COR-L47 (cell line): ENCODE measurements around the gene PSTPIP1.

Source experiments
- DNase-seq: peaks from one replicate; lab custom pipeline; 2025; lab: John Stamatoyannopoulos, UW

The PSTPIP1 gene

DNA sequence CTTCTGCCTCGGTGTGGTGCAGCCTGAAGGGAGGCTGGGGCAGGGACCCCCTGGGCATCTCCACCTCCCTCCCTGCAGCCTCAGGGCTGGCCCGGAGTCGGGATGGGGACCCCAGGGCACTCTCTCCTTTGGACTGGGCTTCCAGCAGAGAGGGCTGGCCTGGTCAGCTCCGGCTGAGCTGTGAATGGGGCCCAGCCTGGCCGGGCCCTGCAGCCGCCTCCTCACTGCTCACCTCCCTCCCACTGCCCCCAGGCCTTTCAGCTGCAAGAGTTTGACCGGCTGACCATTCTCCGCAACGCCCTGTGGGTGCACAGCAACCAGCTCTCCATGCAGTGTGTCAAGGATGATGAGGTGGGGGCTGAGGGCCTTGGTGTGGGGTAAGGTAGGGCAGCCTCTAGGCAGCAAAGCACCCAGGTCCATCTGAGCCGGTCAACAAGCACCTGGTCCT is 36.0 kb downstream of the PSTPIP1 start:
- DNase-seq: no peak

DNA sequence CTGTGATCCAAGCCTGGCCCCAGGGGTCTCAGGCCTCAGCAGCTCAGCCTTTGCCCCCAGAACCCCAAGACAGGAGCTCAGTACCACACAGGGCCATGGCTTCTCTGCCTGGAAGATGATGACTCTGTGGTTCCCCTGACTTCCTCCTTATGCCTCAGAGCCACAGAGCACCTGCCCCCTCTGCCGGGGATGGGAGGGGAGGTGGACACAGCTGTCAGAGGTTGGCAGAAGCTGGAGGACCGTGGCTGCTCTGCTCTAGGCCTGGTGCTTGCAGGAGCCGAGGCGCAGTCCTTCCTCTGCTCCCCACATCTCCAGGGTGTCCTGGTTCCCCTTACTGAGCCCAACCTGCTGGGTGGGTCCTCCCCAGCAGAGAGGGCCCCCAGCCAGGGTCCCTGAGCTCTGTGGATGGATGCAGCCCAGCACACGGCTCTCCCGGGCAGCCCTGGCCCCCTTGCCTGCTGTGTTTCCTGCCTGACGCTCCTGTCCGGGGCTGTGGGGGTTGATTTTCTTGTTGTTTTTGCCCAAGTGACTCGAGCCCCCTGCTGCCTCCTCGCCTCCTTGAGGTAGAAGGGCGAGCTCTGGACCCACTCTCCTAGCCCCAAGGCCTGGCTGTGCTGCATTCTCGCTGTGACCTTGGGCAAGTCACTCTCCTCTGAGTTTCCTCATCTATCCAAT is 36.6 kb downstream of the PSTPIP1 start:
- no peak for DNase-seq

DNA sequence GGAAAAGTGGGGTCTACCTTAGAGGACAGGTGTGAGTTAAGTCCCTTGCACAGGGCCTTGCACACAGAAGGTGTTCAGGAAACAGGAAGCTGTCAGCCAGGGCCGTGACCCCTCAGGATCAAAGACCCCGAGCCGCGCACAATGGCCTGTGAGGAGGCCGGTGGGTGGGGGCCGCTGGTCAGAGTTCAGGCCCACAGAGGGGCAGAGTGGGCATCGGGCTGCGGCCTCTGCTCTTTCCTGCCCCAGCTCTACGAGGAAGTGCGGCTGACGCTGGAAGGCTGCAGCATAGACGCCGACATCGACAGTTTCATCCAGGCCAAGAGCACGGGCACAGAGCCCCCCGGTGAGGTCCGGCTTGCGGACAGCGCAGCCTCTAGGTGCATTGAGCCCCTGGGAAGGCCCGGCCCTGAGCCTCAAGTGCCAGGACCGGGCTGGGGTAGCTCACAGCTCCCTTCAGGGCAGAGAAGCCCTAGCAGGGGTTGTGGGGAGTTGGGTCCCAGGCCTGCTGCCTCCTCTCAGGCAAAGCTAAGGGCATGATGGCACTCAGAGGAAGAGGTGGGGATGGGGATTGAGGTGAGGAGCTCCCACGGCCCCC is 37.2 kb downstream of the PSTPIP1 start:
- DNase-seq: no peak

DNA sequence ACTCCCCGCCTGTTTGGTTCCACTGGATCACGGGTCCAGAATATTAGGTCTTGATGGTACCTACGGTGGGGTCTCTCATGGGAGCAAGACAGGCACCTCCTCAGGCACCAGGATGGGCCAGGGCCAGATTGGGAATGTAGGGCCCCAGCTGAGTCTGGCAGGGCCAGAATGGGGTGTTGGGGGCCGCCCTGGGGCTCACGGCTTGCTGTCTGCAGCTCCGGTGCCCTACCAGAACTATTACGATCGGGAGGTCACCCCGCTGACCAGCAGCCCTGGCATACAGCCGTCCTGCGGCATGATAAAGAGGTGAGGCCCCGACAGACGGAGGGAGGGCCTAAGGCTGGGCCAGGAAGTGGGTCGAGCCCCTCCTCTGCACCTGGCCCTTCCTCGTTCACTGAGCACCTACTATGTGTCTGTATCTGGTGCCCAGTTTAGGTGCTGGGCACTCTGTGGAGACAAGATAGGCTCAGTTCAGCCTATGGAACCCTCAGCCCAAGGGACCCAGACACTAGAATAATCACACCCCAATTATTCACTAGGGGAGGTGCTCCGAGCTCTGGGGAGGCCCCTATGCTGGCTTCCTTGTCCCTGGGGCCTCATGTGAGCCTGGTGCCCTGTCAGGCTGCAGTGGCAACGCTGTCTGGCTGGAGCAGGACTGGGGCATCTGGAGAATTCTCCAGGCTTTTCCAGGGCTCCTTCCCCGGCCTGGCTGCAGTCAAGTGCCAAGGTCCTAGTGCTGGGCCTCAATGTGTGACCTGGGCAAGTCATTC is 37.9 kb downstream of the PSTPIP1 start:
- no peak for DNase-seq

DNA sequence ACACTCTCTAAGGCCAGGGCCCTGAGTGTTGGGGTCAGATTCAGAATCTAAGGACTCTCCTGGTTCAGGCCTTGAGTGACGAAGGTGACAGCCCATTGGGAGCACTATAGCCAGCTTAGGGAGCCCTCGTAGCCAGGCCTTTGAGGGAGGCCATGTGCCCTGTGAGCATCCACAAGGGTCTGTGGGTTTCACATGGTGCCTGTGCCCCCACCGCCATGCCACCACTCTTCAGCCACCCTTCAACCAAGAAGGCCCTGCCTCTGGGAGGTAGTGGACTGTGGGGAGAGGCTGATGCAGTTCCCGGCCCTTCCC is 38.4 kb downstream of the PSTPIP1 start:
- DNase-seq: no peak

DNA sequence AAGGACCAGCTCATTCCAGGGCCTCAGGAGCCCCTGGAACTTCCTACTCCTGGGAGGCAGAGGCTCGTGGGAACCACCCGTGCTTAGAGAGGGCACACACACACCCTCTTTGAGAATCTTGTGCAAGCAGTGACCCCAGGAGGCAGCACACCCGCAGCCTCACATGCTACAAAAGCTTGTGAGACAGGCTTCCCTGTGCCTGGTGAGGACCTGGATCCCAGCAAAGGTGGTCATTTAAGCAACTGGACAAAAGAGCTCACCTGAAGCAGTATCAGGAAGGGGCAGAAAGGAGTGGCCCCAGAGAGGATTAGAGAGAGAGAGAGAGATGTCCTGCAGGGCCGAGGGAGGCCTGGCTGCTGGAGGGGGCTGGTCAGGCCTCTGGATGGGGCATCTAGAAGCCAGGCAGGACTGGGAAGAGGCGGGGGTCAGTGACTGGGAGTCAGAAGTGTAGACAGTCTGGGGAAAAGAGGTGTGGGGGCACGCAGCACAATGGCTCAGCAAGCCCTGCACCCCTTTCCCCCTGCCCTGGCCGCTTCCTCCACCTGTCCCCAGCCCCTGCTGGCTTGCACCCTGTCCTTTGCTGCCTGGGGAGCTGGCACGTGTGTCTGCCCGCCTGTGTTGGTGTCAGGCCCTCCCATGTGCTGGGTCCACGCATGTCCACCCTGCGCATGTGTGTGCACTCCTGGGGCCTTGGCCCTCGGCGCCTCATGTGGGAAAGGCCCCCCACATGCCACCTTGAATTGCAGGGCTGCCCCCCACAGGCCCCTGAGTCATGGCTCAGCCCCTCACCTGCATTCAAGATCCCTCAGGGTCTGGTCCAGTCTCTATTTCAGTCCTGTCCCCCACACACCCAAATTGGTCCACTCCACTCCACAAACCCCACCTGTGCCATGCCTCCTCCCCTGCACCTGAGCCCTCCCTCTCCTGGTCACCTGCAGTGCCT is 39.1 kb downstream of the PSTPIP1 start:
- DNase-seq: no peak

DNA sequence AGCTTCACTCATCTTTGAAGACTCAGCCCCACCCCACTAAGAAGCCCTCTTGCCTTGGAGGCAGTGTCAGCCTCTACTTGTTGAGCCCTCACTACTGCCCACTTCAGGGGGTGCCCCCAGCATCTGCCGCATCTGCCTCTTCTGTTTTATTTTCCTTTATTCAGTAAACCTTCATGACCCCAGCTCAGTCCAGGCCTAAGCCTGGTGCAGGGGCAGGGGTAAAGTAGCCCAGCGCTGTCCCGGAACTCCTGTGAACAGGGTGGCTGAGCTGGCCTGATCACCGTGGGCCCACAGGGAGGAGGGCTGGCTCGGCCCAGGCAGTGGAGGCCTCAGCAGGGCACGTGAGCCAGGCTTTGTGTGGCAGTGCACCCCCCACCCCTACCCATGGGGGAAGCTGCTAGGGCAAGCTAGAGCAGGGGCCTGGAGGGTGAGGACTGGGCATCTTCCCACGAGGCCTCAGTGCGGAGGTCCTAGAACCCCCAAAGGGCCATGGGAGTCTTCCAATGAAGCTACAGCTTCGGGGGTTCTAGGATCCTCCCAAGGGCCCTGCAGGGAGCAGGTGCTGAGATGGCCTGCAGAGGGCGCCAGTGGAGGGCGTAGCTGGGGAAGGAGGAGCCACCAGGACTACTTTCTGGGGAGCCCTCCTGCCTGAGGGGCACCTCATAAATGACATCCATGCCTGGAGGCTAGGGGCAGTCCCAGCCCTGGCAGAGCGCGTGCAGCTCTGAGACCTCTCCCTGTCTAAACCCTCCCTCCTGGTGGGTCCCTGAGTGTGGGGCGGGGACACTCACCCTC is 40.0 kb downstream of the PSTPIP1 start:
- DNase-seq: no peak

DNA sequence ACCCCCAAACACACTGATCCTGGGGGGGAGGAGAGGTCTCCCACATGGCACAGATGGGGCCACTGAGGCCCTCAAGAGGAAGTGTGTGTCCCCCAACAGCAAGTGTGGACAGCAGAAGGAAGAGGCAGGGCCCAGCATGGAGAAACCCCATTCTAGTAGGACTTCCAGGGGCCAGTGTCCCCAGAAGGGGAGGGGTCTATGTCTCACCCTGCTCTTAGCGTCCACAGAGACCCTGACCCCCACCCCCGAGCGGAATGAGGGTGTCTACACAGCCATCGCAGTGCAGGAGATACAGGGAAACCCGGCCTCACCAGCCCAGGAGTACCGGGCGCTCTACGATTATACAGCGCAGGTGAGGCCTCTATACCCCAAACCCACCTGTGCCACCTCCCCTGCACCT is 40.7 kb downstream of the PSTPIP1 start:
- DNase-seq: no peak

DNA sequence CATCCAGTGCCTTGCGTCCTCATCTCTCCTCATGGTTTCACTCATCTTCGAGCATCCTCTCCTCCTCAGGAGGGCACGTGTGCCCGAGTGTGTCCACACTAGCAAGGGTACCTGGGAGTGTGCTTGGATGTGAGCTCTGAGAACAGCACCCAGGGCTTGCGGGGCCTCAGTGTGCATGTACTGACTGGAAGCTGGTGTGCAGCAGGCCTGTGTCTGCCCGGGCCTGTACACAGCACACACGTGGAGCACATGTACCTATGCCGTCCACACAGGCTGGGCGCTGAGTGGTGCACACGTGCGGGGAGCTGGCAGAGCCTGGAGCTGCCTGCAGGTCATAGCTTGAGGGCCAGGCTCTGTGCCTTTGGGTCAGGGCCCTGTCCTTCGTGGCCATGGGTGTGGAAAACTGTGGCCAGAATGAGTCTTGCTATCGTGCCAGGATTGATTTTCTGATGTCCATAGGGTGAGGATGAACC is 41.1 kb downstream of the PSTPIP1 start:
- DNase-seq: no peak

DNA sequence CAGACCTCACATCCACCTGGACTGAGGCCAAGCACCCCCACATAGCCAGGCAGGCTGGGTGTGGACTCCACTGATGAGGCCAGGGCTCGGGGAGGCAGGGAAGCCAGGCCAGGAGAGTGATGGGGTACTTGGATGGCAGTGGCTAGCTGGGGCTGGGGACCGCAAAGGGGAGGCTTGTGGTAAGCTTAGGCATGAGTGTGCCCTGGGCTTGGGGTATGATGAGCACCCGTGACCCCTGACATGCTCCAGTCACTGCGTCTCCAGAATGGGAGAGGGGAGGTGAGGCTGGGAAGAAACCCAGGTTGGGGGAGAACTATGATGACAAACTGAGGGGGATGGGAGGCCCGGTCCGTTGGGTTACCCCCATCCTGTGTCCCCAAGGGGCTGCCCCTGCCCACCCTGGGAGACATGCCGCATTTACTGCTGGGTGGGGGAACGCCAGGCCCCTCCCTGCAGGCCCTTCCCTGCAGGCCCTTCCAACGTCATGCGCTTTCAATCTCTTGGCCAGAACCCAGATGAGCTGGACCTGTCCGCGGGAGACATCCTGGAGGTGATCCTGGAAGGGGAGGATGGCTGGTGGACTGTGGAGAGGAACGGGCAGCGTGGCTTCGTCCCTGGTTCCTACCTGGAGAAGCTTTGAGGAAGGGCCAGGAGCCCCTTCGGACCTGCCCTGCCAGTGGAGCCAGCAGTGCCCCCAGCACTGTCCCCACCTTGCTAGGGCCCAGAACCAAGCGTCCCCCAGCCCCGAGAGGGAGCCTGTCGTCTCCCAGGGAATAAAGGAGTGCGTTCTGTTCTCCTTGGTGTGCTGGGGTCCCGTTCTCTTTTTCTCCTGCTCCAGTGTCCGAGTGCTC is 41.8 kb downstream of the PSTPIP1 start:
- no peak for DNase-seq

DNA sequence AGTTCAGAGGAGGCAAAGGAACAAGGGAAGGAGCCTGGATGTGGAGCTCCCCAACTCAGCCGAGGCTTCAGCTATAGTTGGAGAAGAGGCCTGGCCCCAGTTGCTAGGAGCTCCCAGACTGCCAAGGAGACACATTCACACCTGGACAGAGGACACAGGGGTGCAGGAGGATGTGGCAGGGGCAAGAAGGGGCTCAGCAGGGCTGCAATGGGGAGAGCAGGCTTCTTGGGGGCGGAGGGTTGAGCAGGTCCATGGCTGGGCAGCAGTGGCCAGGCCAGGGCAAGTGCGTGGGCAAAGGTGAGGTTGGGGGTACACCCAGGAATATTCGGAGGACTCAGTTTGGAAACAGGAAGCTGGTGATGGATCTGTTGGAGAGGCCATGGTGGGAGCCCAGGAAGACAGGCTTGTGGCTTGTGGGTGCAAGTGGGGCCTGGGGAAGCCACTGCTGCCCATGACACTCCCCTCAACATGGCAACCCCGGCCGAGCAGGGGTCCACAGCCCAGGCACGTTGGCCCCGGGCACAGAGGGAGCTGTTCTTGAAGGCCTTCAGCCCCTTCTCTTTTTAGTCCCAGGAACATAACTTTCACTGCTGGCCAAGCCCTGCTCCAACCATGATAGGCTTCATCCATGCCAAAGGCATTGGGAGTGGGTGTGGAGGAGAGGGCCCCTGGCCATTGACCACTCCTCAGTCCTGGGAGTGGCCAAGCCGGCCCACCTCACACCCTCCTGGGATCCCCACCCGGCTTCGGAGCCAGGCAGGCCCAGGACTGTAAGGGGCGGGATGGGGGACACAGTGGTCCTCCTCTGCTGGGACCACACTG is 42.7 kb downstream of the PSTPIP1 start:
- no peak for DNase-seq

DNA sequence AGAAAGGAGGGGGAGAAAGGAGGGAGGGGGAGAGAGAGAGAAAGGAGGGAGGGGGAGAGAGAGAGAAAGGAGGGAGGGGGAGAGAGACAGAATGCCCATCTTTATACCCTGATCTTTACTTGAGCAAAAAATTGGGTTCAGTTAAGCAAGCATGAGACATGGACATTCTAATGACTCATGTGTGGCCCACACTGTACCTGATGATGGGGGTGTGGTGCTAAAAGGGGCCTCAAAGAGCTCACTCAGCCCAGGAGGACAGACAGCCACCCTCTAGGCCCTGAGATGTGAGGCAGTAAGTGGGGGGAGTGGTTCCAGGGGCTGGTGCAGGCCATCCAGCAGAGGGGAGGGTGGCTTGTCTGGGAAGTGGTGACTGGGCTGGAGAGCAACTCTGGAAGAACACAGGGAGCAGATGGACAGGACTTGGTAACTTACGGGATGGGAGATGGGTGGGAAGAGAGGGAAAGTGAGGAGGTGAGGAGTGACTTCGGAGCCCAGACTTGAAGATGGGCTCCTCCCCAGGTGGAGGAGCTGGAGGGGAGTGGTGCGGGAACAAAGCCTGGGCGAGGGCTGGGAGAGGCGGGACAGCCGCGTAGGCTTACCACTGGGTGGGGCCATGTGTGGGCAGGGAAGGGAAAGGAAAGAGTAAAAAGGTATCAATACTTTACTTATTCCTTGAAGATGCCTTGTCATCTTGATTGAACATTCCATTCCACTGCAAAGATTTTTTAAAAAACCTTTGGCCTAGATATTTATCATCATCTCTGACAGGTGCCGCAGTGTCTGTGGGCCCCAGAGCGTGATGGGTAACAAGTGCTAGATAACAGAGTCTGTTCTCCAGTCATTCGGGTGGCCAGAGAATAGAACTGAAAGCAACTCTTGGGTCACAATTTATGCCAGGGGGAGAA is 43.6 kb downstream of the PSTPIP1 start:
- no peak for DNase-seq

DNA sequence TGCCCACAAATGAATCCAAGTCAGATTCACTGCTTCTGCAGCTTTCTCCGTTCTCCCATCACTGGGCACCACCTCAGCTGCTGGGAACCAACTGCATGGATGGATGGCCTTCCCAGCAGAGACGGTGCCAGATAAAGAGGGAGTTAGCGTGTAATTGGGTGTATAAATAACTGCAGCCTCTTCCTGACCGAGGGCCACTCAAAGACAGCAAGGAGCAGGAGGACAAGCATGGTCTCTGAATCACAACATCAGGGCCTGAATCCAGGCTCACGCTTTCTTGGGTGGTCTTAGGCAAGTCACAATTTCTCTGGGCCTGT is 44.2 kb downstream of the PSTPIP1 start:
- DNase-seq: no peak

DNA sequence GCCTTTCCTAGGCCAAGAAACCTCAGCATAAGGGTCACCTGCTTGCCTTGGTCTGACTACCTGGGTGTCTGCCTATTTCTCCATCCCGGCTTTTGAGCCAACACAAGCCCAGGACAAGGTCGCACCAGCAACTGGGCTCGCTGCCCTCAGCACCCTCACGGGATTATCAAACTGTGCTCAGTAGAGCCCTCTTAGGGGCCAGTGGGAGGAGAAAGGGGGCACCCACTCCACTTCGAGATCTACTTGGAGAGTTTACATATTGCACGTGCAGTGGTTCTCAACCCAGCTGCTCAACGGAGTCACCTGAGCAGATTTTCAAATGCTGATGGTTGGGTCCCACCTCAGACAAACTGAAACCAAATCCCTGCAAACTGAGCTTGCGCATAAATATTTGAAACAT is 44.9 kb downstream of the PSTPIP1 start:
- no peak for DNase-seq

DNA sequence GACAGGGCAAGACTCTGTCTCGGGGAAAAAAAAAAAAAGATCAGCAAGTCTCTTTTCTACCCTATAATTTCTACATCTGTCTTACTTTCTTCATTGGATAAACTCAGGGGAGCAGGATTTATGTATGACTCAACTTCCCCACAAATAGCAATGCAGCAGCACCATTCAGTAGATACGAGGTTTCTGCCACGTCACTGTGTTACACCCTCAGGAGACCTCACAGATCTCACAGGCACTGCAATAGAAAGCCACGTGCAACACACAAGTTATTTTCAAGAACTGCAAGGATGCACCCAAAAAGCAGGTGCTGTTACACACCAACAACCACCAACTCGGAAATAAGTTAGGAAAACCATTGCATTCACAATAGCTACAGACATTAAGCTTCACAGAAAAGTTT is 45.7 kb downstream of the PSTPIP1 start:
- DNase-seq: no peak

DNA sequence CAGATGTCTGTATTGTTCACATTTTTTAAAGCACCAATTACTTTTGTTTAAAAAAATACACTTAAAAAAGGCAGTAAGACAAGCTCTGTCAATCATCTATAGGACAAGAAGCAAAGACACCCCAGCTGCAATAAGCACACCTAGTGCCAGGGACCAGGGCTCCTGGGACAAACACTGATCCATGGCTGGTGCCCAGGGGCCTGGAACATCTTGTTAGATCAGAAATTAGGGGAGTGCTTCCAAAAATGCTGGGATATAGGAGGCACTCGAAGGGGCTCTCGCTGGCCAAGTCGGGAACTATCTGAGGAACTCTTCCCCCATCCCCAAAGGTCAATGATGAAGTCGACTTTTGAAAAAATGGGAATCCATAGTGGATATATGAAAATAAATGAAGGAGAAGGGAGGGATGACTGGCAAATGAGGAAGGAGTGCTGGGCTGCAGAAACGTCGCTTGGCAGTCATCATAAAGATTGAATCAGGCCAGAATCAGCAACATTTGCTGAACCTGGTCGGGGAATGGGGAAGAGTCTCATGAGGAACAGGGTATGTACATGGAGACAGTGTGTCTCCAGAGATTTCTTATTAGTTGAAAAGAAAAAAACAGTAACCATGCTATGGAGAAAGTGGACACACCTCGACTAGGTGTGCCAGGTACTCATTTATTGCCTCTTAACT is 47.5 kb downstream of the PSTPIP1 start:
- no peak for DNase-seq

DNA sequence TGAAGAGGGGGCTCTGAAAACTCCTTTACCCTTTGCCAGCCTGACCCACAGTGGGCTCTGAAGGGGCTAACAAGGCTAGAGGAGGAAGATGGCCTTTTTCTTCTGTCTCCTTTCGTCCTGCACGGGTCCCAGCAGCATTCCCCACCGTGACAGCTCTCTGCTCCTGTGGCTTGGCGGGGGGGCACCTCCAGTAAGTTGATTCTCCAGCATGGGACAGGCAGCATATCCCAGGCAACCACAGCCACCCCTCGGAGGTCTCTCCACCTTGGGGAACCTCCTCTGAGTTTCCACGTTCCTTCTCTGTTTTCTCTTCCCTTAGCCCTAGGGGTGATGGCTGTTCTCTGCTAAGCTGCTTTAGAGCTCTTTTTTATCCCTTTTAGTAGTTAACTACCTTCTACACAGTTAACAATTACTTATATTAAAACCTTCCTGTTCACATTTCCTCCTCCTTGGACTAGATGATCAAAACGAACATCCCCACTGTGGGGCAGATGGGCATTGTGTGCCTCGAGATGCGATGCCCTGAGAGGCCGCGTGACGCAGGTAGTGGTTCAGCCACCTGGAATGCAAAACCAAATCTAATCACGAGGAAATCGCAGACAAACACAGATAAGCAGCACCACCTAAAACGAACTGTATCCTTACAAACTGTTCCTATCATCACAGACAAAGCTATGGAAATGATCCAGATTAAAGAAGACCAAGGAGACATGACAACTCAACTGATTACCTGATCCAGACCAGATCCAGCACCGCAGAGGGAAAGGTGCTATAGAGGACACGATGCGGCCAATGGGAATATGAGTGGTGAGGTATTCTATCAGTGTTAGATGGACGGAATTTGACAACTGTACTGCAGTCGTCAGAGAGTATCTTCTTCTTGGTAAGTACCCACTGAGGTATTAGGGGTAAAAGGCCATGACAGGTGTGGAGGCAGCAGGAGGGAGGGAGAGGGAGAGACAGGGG is 48.3 kb downstream of the PSTPIP1 start:
- no peak for DNase-seq
